SIG-M5 (cell line): Measurements from ENCODE around the gene LYZL6.
"Not testable (repeated sequence)": the region's sequence is repeated elsewhere in the genome, so short reads cannot be mapped to it uniquely, and the experiment has no call there.

Experiments
- DNase-seq: peaks from one replicate; lab custom pipeline; 2025; lab: John Stamatoyannopoulos, UW

The LYZL6 gene

GRCh38 chr17:35947156-35947585, 3.7 kb upstream of the LYZL6 start:
- DNase-seq: no peak

DNA sequence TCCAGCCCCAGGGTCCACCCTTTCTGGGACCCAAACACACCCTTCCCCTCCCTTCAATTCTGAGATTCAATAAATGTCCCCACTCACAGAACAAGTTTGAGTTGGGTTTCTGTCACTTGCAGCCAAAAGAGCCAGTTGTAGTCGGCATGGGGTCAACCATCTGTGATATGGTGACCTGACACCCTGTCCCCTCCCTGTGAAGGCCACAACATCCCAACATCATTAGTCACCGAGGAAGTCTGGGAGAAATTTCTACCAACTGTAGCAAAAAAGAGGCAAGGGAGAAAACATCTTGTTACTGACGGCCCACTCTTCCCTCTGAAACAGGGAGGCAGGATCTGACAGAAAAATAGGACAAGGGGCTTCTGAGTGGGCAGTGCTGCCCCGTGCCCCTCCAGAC, 638 bp upstream of the LYZL6 start:
- no peak for DNase-seq

- DNase-seq: no peak
Measured at GRCh38 chr17:35942588-35943186, 826 bp downstream of the LYZL6 start.

DNA sequence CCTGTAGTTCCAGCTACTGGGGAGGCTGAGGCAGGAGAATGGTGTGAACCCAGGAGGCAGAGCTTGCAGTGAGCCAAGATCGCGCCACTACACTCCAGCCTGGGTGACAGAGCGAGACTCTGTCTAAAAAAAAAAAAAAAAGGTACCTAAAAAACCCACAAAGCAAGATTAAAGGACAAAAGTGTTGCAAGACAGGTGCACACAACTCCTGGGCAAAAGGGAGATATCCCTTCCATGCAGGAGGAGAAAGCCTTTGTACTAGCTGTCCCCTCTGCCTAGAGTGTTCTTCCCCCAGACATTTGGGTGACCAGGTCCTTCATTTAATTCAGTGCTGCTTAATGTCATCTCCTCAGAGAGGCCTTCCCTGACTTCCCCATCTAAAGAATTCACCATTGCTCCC, 5.0 kb downstream of the LYZL6 start:
- not testable (repeated sequence) for DNase-seq

- DNase-seq: no peak
Measured at GRCh38 chr17:35936063-35936462, 7.5 kb downstream of the LYZL6 start.

GRCh38 chr17:35934760-35935159, 8.8 kb downstream of the LYZL6 start:
- no peak for DNase-seq

DNA sequence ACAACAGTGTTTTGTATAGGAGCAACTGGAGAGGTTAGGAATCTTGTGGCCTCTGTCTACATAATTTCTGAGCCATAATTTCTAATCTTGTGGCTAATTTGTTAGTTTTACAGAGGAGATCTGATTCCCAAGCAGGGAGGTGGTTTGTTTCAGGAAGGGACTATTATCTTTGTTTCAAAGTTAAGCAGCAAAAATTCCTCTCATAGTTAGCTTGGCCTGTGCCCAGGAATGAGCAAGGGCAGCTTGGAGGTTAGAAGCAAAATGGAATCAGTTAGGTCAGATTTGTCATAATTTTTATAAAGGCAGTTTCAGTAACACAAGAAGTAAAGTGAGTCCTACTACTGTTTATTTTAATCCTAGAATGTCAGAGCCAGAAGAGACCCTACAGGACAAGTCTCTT, 10.9 kb downstream of the LYZL6 start:
- DNase-seq: no peak

DNA sequence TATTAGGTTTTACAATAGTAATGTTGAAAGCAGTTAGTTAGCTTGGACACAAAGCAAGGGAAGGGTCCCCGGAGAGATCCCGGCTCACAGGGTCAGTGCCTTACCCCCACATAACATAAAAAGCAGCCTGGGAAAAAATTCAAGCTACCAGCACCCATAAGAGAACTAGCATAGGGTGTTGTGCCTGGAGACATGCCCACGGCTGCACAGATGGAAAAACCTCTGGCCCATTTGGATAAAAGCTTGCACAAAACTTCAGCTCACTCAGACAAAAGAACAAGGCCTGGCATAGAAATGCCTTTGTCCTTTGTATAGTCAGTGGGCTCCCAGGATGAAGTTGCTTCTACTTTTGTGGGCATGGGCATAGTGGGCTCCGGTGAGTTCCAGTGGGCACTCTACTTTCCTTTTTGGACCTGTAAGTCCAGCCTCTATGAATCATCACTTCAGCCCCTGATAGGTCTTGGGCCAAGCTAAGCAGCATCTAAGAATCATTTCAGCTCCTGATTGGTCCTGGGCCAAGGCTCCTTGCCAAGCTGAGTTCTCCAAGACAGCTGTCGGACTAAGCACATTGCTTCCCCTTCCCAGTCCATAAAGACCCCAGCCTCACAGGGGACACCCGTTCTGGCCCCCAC, 11.6 kb downstream of the LYZL6 start:
- no peak for DNase-seq

DNA sequence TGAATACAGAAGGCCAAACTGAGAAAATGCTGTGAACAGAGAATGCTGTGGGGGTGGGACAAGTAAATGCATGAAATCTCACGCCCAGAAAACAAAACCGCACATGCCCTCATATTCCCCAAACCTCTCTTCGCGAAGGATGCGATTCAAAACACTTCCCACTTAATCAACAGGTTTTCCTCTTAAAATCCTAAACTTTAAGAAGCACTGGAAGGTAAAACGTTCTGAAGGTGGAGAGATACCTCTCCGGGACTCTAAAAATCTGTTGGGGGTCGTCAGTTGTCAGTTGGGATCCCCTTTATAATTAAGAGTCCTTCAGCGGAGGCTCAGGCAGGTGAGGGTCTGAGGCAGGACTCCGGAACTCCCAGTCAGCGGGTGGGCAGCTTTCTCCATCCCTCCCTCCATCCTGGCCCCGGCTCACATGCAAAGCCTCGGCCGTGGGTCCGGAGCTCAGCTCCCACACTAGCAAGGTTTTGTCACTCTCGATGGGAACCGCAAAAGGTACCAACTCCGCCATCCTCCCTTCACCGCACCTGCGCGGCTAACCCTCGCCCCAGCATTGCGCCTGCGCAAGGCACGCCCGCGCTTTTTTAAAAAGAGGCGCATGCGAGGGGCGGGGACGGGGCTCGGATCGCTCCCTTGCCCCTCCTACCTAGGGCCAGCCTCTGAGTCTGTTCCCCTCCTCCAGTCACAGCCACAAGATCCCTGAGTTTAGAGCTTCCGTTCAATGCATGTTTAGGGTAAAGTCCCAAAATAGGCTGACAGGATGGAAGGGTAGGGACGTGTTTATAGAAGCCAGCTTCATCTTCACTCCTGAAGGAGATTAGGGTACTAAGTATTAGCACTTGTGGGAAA, 13.1 kb downstream of the LYZL6 start, which contains the start of gene RDM1:
TSS of gene RDM1 (minus strand) at position 563 of the 855 bp plus-strand sequence. CDS start at position 517, 46 bp downstream.
- peak; percentile 37 for DNase-seq

DNA sequence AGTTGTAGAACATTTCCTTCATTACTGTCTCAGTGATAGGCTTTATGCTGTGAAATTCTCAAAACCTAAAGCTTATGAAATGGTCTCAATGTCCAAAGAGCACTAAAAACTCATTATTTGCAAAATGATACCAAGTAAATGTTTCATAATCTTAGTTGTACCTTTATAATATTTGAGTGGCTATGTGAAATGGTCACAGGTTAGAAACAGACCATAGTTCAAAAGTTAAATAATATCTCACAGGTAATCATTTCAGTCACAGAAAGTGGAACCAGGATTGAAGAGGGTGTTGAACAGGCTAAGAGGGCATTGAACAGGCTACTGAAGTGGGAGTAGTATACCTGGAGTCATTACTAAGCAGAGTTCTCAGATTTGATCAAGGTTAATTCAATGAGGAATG, 15.8 kb downstream of the LYZL6 start:
- no peak for DNase-seq

DNA sequence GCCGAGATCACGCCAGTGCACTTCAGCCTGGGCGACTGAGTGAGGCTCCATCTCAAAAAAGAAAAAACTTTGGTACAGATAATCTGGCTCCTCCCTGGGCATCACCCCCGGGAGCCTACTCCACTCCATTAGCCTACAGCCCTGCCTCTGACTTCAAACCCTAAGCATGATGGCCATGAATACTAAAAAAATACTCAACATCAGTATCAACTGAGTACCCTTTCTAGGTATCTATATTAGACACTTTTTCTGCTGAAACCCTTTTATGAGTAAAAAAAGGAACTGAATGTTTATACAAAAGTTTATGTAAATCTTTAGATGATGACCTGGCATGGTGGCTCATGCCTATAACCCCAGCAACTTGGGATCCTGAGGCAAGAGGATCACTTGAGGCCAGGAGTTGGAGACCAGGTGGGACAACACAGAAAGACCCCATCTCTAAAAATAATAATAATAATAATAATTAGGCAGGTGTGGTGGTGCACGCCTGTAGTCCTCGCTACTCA, 19.9 kb downstream of the LYZL6 start:
- no peak for DNase-seq

DNA sequence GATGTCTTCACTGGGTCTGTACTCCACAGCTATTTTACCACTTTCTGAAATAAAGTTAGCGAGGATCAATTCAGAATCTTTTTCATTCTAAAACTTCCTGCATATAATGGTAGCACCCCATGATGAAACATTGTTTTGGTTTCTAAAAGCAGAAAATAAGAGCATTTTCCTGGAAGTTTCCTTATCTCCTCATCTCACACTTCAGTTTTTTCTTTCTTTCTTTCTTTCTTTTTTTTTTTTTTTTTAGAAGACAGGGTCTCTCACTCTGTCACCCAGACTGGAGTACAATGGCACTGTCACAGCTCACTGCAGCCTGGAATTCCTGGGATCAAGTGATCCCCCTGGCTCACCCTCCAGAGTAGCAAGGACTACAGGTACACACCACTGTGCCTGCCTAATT, 23.3 kb downstream of the LYZL6 start:
- DNase-seq: no peak

DNA sequence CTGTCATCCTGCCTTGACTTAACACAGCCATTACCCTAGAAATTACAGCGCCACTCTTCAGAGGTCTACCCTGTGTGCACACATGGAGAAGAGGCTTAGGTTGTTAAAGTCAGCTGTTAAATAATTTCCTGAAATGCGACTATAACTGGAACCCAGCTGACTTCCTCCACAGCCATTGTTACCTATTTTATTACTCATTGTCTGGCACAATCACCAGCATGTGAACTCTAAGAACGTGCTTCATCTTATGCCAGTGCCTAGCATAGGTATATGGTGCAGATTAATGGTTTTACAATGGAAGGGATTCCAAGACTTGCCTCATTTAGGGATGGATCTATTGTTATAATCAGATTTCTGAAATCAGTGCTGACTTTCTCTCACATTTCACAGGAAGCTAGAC, 24.8 kb downstream of the LYZL6 start:
- no peak for DNase-seq

DNA sequence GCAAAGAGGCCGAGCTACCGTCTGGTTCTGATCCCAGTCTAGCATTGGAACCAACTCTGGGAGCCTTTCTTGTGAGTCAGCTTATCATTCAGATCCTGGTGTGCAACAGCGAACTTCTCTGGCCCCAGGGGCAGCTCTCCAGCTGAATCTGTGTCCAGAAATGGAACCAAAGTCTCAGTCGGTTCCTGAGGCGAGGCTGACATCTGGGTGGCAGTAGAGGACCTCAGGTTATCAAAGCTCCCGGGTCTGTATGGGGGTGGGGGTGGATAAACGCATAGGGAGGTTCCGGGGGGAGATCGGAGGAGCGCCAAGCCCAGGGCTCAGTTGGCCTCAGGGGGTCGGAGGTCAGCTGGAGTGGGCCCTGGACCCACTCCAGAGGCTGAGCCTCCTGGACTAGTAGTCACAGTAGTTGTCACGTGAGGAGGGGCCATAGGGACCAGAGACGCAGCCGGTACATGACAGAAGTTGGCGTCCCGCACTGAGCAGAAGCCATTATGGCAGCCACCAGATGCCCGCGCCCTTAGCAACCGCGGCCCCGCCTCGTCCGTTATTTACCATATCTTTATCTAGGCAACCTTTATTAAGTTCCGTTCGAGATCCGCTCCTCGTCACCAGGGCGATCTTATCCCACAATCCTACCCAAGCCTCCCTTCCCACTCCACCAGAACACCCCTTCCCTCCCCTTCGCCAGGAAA, 25.8 kb downstream of the LYZL6 start:
- no peak for DNase-seq

DNA sequence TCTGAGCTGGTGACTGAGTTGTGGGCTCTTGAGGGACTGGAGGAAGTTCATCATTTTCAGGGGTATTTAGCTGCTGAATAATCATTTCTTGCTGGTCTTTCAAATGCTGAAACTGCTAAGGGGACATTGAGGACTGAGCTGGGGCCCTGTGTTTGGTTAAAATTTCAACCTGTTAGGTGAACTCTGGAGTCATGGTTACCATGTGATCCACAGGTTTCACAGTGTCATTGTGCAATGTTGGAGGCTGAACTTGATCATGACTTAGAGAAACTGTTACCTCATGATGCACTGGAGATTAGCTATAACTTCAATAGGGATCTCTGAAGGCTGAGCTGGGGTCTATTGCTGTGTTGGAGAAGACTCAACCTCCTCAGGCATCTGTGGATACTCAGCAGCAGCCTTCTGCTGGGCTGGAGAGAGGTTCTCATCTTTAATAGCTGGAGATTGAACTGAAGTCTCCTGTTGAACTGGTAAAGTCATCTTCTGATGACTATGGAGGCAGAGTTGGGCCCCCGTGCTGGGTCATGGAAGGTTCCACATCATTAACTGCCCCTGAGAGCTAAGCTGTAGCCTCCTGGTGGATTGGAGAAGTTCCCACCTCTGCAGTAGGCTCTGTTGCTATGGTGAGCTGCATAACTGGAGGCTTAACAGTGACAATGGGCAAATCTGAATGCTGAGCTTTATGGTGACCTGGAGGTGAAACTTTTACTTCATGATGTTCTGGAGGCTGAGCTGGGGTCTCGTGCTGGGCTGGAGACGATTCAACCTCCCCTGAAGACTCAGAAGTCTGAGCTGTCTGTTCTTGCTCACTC, 28.2 kb downstream of the LYZL6 start:
- no peak for DNase-seq

GRCh38 chr17:35914354-35914753, 29.2 kb downstream of the LYZL6 start:
- DNase-seq: no peak

DNA sequence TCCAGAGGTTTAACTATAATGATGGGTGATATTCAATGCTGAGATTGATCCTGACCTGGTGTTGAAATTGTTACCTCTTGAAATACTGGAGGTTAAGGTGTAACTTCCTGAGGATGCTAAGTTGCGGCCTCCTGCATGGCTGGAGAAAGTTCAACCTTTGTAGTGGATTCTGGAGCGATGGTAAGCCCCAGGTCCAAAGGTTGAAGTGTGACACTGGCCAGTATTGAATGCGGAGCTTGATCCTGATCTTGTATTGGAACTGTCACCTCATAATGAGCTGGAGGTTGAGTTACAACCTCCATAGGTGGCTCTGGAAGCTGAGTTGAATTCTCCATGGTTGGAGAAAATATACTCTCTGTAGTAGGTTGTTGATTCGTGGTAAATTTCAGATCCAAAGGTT, 29.9 kb downstream of the LYZL6 start:
- no peak for DNase-seq

DNA sequence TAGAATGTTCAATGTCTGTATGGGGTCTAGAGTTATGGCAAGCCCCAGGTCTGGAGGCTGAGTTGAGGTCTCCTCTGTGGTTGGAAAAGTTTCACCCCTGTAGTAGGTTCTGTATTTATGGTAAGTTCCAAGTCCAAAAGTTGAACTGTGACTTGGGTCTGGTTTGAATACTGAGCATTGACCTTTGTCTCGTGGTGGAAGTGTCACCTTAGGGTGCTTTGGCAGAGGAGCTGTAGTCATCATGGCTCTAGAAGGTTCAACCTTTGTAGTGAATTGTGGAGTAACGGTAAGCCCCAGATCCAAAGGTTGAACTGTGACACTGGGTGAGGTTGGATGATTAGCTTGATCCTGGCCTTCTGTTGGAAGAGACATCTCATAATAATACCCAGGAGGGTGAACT, 30.6 kb downstream of the LYZL6 start:
- DNase-seq: no peak

DNA sequence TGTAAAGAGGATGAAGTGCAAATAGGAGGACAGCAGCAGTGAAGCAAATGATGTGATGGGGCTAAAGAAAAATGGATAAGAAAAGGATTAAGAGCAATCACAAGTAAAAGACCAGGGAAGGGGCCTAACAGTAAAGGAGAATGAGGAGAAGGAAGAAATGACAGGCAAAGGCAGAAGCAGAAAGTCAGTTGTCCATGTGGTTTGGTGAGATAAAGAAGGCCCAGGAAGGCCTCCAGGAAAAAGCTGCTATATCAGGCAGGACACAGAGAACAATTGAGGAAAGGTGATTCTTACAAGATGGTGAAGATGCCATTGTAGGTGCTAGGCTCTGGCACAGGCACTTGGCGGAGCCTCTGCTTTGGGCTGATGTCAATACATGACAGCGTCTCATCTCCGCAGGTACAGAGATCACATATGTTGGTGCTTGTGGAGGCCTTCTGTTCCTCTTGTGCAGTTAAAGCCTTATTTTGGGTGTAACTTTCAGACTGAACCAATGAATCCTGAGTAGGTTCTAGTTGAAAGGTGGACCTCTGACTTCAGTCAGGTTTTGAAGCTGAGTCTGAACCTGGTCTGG, 31.1 kb downstream of the LYZL6 start:
- DNase-seq: no peak

DNA sequence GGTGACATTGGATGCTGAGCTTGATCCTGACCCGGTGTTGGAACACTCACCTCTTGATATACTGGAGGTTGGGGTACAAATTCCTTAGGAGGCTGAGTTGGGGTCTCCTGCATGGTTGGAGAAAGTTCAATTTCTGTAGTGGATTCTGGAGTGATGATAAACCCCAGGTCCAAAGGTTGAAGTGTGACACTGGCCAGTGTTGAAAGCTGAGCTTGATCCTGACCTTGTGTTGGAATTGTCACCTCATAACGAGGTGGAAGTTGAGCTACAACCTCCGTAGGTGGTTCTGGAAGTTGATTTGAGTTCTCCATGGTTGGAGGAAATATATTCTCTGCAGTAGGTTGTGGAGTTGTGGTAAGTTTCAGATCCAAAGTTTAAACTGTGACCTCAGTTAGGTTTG, 34.1 kb downstream of the LYZL6 start:
- no peak for DNase-seq

DNA sequence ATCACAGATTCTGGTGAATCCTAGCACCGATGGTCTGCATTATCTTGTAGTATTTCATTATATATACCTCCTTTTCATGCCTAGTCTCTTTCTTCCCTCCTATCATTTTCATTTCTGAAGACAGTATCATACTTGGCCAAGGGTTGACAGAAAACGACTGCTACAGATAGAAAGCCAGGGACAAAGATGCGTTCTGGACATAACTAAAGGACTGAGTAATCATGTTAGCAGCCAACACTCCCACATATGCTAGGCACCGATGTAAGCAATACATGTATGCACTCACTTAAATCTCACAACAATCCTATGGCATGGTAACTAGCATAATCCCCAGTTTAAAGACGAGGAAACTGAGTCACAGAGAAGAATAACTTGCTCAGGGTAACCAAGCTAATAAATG, 35.8 kb downstream of the LYZL6 start:
- DNase-seq: no peak
